Subcutaneous abdominal adipose tissue (tissue), 5 donors: ENCODE results near the gene TUFT1.
"Not testable (repeated sequence)": the region's sequence is repeated elsewhere in the genome, so short reads cannot be mapped to it uniquely, and the experiment has no call there.

Experiments
- H3K27ac ChIP-seq: one replicate; pipeline ENCODE4 v1.7.0; 2013; ENCODE audit warnings: low read depth, mild to moderate bottlenecking, inconsistent platforms, low read length, moderate library complexity
- H3K27me3 ChIP-seq, 5 donors: one replicate each; pipeline ENCODE4 v1.7.0; 2013; ENCODE audit warnings: low read length in 5 of 5, inconsistent platforms in 1 of 5; ENCODE audit not compliant: control insufficient read depth in 5 of 5, insufficient read depth in 4 of 5
- H3K36me3 ChIP-seq, 5 donors: one replicate each; pipeline ENCODE4 v1.7.0; 2013; ENCODE audit warnings: low read length in 5 of 5; ENCODE audit not compliant: control insufficient read depth in 5 of 5, insufficient read depth in 5 of 5
- H3K4me1 ChIP-seq, 5 donors: one replicate each; pipeline ENCODE4 v1.7.0; 2013; ENCODE audit warnings: low read length in 5 of 5, mild to moderate bottlenecking in 3 of 5, moderate library complexity in 1 of 5; ENCODE audit not compliant: control insufficient read depth in 5 of 5, insufficient read depth in 5 of 5
- H3K4me3 ChIP-seq, 5 donors: one replicate each; pipeline ENCODE4 v1.7.0; 2013; ENCODE audit warnings: low read length in 5 of 5, low read depth in 1 of 5
- H3K9ac ChIP-seq, 5 donors: one replicate each; pipeline ENCODE4 v1.7.0; 2013; ENCODE audit warnings: low read length in 5 of 5, mild to moderate bottlenecking in 4 of 5, moderate library complexity in 3 of 5
- H3K9me3 ChIP-seq, 5 donors: one replicate each; pipeline ENCODE4 v1.7.0; 2013; ENCODE audit warnings: low read length in 5 of 5; ENCODE audit not compliant: control insufficient read depth in 5 of 5
- donor health status: healthy.
- donor health status: healthy.
- donor health status: healthy.
- donor health status: healthy.
- donor health status: healthy.

Gene TUFT1

GRCh38 chr1:151611288-151611790 lies 71.2 kb downstream of the TUFT1 start:
- H3K27ac ChIP-seq: peak overlapping the region; percentile 85
- H3K36me3 ChIP-seq: no peaks in the 10 kb centered on the region
- H3K9me3 ChIP-seq: no peaks in the 10 kb centered on the region
- H3K9ac ChIP-seq: peak overlapping the region in 4 of 5 donors; percentile 67 to 85 (median 78)
- H3K27me3 ChIP-seq: no peaks in the 10 kb centered on the region
- H3K4me3 ChIP-seq: peak overlapping the region; percentile 2 to 91 (median 88)
- H3K4me1 ChIP-seq: peaks cover 3 to 28% (median 21%) of the 10 kb centered on the region in 5 donors

GRCh38 chr1:151611832-151612500 lies 71.9 kb downstream of the TUFT1 start, which contains the start of gene SNX27:
TSS of gene SNX27 (plus strand) at chr1:151612050. CDS start at chr1:151612202, 152 bp downstream.
- H3K27me3 ChIP-seq: no peaks in the 10 kb centered on the region
- peaks cover 3 to 28% (median 21%) of the 10 kb centered on the region in 5 donors for H3K4me1 ChIP-seq
- peak within 1 kb of the TSS; percentile 72 to 91 (median 90) for H3K4me3 ChIP-seq
- no peaks in the 10 kb centered on the region for H3K9me3 ChIP-seq
- peak within 1 kb of the TSS; percentile 85 for H3K27ac ChIP-seq
- H3K9ac ChIP-seq: peak within 1 kb of the TSS; percentile 56 to 85 (median 72)
- no peaks in the 10 kb centered on the region for H3K36me3 ChIP-seq

GRCh38 chr1:151612501-151613281 lies 72.6 kb downstream of the TUFT1 start:
- no peaks in the 10 kb centered on the region for H3K9me3 ChIP-seq
- peaks cover 3 to 26% (median 21%) of the 10 kb centered on the region in 5 donors for H3K4me1 ChIP-seq
- H3K9ac ChIP-seq: peak overlapping the region; percentile 56 to 85 (median 72)
- no peaks in the 10 kb centered on the region for H3K27me3 ChIP-seq
- H3K27ac ChIP-seq: peak overlapping the region; percentile 85
- peak overlapping the region; percentile 72 to 91 (median 90) for H3K4me3 ChIP-seq
- H3K36me3 ChIP-seq: no peaks in the 10 kb centered on the region

GRCh38 chr1:151613282-151613780 lies 73.2 kb downstream of the TUFT1 start:
- Histone ChIP-seq H3K27me3 (no peaks in the 10 kb centered on the region), H3K27ac (peak overlapping the region; percentile 85), H3K9ac (peak overlapping the region; percentile 56 to 85 (median 72)), H3K9me3 (no peaks in the 10 kb centered on the region), H3K4me3 (peak overlapping the region; percentile 72 to 91 (median 90)), H3K36me3 (no peaks in the 10 kb centered on the region), H3K4me1 (peaks cover 2 to 26% (median 19%) of the 10 kb centered on the region in 5 donors)

GRCh38 chr1:151615711-151616504 lies 75.8 kb downstream of the TUFT1 start:
- no peak overlapping the region for H3K27ac ChIP-seq
- no peaks in the 10 kb centered on the region for H3K27me3 ChIP-seq
- H3K36me3 ChIP-seq: no peaks in the 10 kb centered on the region
- H3K9ac ChIP-seq: no peak overlapping the region
- peaks cover 2 to 36% (median 22%) of the 10 kb centered on the region in 5 donors for H3K4me1 ChIP-seq
- H3K4me3 ChIP-seq: no peak overlapping the region
- no peaks in the 10 kb centered on the region for H3K9me3 ChIP-seq

- H3K9ac ChIP-seq: no peak overlapping the region
- H3K4me1 ChIP-seq: peaks cover 2 to 34% (median 27%) of the 10 kb centered on the region in 5 donors
- no peaks in the 10 kb centered on the region for H3K27me3 ChIP-seq
- no peaks in the 10 kb centered on the region for H3K36me3 ChIP-seq
- no peak overlapping the region for H3K27ac ChIP-seq
- no peak overlapping the region for H3K4me3 ChIP-seq
- H3K9me3 ChIP-seq: no peaks in the 10 kb centered on the region
These were observed 76.4 kb downstream of the TUFT1 start for GRCh38 chr1:151616505-151616849.

GRCh38 chr1:151618003-151618402 lies 77.9 kb downstream of the TUFT1 start:
- H3K9ac ChIP-seq: no peak overlapping the region
- H3K4me1 ChIP-seq: peaks cover 2 to 30% (median 21%) of the 10 kb centered on the region in 5 donors
- H3K9me3 ChIP-seq: no peaks in the 10 kb centered on the region
- H3K36me3 ChIP-seq: no peaks in the 10 kb centered on the region
- no peaks in the 10 kb centered on the region for H3K27me3 ChIP-seq
- no peak overlapping the region for H3K27ac ChIP-seq
- H3K4me3 ChIP-seq: no peak overlapping the region

- Histone ChIP-seq H3K27me3 (no peaks in the 10 kb centered on the region), H3K4me3 (no peak overlapping the region), H3K4me1 (peaks cover 0 to 26% (median 16%) of the 10 kb centered on the region in 5 donors), H3K9ac (no peak overlapping the region), H3K9me3 (no peaks in the 10 kb centered on the region), H3K27ac (no peak overlapping the region), H3K36me3 (no peaks in the 10 kb centered on the region)
These were observed 78.4 kb downstream of the TUFT1 start for GRCh38 chr1:151618470-151618869.

GRCh38 chr1:151618996-151619395 lies 78.9 kb downstream of the TUFT1 start:
- not testable (repeated sequence) for H3K27me3 ChIP-seq, H3K4me3 ChIP-seq, H3K9ac ChIP-seq, H3K36me3 ChIP-seq, H3K27ac ChIP-seq, H3K9me3 ChIP-seq
- H3K4me1 ChIP-seq: peaks cover 0 to 21% (median 12%) of the 10 kb centered on the region in 5 donors
